PFSK-1 (cell line): ENCODE results near the gene KCNJ2.

Source experiments
- FOXP2 ChIP-seq: optimal IDR thresholded peaks from 2 replicates; pipeline ENCODE3; 2011; ENCODE audit warnings: borderline replicate concordance, control low read depth, inconsistent platforms; ENCODE audit not compliant: insufficient read depth; ENCODE audit errors: extremely low read length, extremely low read depth
- POLR2AphosphoS5 ChIP-seq: IDR thresholded peaks from 2 replicates; pipeline ENCODE4 v1.6.1; 2012; ENCODE audit warnings: low read depth, mild to moderate bottlenecking, control low read depth, low read length, moderate library complexity
- REST ChIP-seq, 2 experiments: IDR thresholded peaks; 2 replicates each; pipeline versions ENCODE4 v1.6.1 to v1.8.0; 2011 to 2012; ENCODE audit warnings: low read depth in 2 of 2, low read length in 2 of 2, control low read depth in 1 of 2, inconsistent platforms in 1 of 2, mild to moderate bottlenecking in 1 of 2, moderate library complexity in 1 of 2; ENCODE audit not compliant: insufficient read depth in 1 of 2
- SIN3A ChIP-seq: IDR thresholded peaks from 2 replicates; pipeline ENCODE4 v1.6.1; 2012; ENCODE audit warnings: mild to moderate bottlenecking, low read length, moderate library complexity, borderline replicate concordance; ENCODE audit not compliant: insufficient read depth
- TAF1 ChIP-seq: IDR thresholded peaks from 2 replicates; pipeline ENCODE4 v1.6.1; 2012; ENCODE audit warnings: low read length, control low read depth, borderline replicate concordance; ENCODE audit not compliant: insufficient read depth

The KCNJ2 gene

GRCh38 chr17:70208080-70208794, 38.9 kb downstream of the KCNJ2 start:
- TF ChIP-seq POLR2AphosphoS5 (no peak), FOXP2 (no peak), REST (IDR thresholded peaks at IDR 0.05; ENCODE audit: insufficient read depth in 1 of 2, low read depth in 2 of 2, low read length in 2 of 2) (no peak), SIN3A (no peak), TAF1 (no peak)

GRCh38 chr17:70208825-70209555, 39.7 kb downstream of the KCNJ2 start:
- no peak for TF ChIP-seq SIN3A
- no peak for TF ChIP-seq TAF1
- no peak for TF ChIP-seq REST (IDR thresholded peaks at IDR 0.05; ENCODE audit: insufficient read depth in 1 of 2, low read depth in 2 of 2, low read length in 2 of 2)

GRCh38 chr17:70215656-70216055, 46.3 kb downstream of the KCNJ2 start:
- TF ChIP-seq REST (IDR thresholded peaks at IDR 0.05; ENCODE audit: insufficient read depth in 1 of 2, low read depth in 2 of 2, low read length in 2 of 2) (no peak), TAF1 (no peak), FOXP2 (no peak), SIN3A (no peak), POLR2AphosphoS5 (no peak)

- TF ChIP-seq REST (IDR thresholded peaks at IDR 0.05; ENCODE audit: insufficient read depth in 1 of 2, low read depth in 2 of 2, low read length in 2 of 2) (no peak), TAF1 (no peak), POLR2AphosphoS5 (no peak), SIN3A (no peak), FOXP2 (no peak)
Measured at GRCh38 chr17:70217571-70217970, 48.2 kb downstream of the KCNJ2 start.
